Measurements from ENCODE around the gene HERC4.

GRCh38 chr10:68105820-68106219, 30.7 kb upstream of the HERC4 start:
- TF ChIP-seq POLR2A (IDR thresholded peaks at IDR 0.05; ENCODE audit: low read depth, low read length) (no peak), POLR2AphosphoS5 (IDR thresholded peaks at IDR 0.05; ENCODE audit: low read depth, low read length) (no peak), TAF1 (IDR thresholded peaks at IDR 0.05; ENCODE audit: borderline replicate concordance, low read depth, low read length) (no peak)

Measured in GM12892 (cell line).